HEK293T (cell line): ENCODE data around the gene FRYL.

ENCODE experiments used
- BHLHE40 ChIP-seq: fragments of 450-650 bp; IDR thresholded peaks from 2 replicates; pipeline ENCODE4 v1.6.1; 2016; ENCODE audit warnings: mild to moderate bottlenecking, moderate library complexity, borderline replicate concordance
- CTBP1 ChIP-seq: fragments of 450-650 bp; IDR thresholded peaks from 2 replicates; pipeline ENCODE4 v1.6.1; 2016; ENCODE audit warnings: borderline replicate concordance
- ELF4 ChIP-seq: fragments of 450-650 bp; IDR thresholded peaks from 2 replicates; pipeline ENCODE4 v1.6.1; 2017; ENCODE audit warnings: antibody characterized with exemption
- FOXA1 ChIP-seq: fragments of 450-650 bp; IDR thresholded peaks from 2 replicates; pipeline ENCODE4 v1.6.1; 2016; ENCODE audit warnings: mild to moderate bottlenecking
- FOXK2 ChIP-seq: fragments of 450-650 bp; IDR thresholded peaks from 2 replicates; pipeline ENCODE4 v1.6.1; 2016; ENCODE audit warnings: mild to moderate bottlenecking
- FOXM1 ChIP-seq: fragments of 450-650 bp; IDR thresholded peaks from 2 replicates; pipeline ENCODE4 v1.6.1; 2017; ENCODE audit warnings: mild to moderate bottlenecking, borderline replicate concordance
- HDGF ChIP-seq: fragments of 450-650 bp; IDR thresholded peaks from 2 replicates; pipeline ENCODE4 v1.6.1; 2017; ENCODE audit warnings: antibody characterized with exemption, borderline replicate concordance
- LEF1 ChIP-seq: fragments of 450-650 bp; IDR thresholded peaks from 2 replicates; pipeline ENCODE4 v1.6.1; 2017; ENCODE audit warnings: mild to moderate bottlenecking, borderline replicate concordance
- NFRKB ChIP-seq: fragments of 450-650 bp; IDR thresholded peaks from 2 replicates; pipeline ENCODE4 v1.6.1; 2016; ENCODE audit warnings: mild to moderate bottlenecking, moderate library complexity
- SP1 ChIP-seq: fragments of 450-650 bp; IDR thresholded peaks from 2 replicates; pipeline ENCODE4 v1.6.1; 2017
- SUZ12 ChIP-seq: fragments of 450-650 bp; IDR thresholded peaks from 2 replicates; pipeline ENCODE4 v1.6.1; 2016; ENCODE audit warnings: mild to moderate bottlenecking
- TARDBP ChIP-seq: fragments of 450-650 bp; IDR thresholded peaks from 2 replicates; pipeline ENCODE4 v1.6.1; 2016
- ZNF384 ChIP-seq: fragments of 450-650 bp; IDR thresholded peaks from 2 replicates; pipeline ENCODE4 v1.6.1; 2016
- TF ChIP-seq, protein P1 (sequence below): fragments of 450-650 bp; IDR thresholded peaks from 2 replicates; pipeline ENCODE4 v1.6.1; 2016

DNA sequence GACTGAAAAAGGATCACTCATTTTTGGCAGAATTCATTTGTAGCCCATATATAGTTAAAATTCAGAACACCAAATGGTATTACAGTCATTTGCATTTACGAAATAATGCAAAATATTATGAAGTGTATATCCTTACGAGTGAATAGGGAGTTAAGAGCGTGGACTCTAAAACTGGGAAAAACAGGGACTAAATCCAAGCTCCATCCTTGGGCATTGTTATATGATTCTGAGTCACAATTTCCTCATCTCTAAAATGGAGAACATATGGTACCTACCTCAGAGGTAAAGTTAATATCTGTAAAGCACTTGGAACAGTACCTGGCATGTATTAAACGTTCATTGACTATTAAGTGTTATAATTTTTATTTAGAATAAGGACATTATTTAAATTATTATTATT lies 183.7 kb downstream of the FRYL start:
- TF ChIP-seq FOXA1 = no peak
- no peak for TF ChIP-seq FOXK2
- no peak for TF ChIP-seq FOXM1
- no peak for TF ChIP-seq SP1
- TF ChIP-seq ELF4 = no peak
- no peak for TF ChIP-seq BHLHE40
- TF ChIP-seq SUZ12 = no peak
- TF ChIP-seq NFRKB = no peak
- TF ChIP-seq TARDBP = no peak
- TF ChIP-seq, protein P1, sequence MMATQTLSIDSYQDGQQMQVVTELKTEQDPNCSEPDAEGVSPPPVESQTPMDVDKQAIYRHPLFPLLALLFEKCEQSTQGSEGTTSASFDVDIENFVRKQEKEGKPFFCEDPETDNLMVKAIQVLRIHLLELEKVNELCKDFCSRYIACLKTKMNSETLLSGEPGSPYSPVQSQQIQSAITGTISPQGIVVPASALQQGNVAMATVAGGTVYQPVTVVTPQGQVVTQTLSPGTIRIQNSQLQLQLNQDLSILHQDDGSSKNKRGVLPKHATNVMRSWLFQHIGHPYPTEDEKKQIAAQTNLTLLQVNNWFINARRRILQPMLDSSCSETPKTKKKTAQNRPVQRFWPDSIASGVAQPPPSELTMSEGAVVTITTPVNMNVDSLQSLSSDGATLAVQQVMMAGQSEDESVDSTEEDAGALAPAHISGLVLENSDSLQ = no peak
- TF ChIP-seq LEF1 = no peak
- no peak for TF ChIP-seq ZNF384
- no peak for TF ChIP-seq CTBP1
- no peak for TF ChIP-seq HDGF
